AG04449 (cell line): ENCODE data around the gene CUL1.

ENCODE experiments used
- CTCF ChIA-PET: fragments of 350-600 bp; formaldehyde crosslinking; extraction: SDS; loops from one replicate; lab custom pipeline; 2021; ENCODE audit warnings: antibody characterized with exemption; lab: Yijun Ruan, JAX
- POLR2A ChIA-PET: fragments of 400-600, 350-600 bp; formaldehyde crosslinking; extraction: SDS; loops from one replicate; lab custom pipeline; 2020; ENCODE audit warnings: antibody characterized with exemption, inconsistent platforms; lab: Yijun Ruan, JAX
- DNase-seq: peaks from one replicate; pipeline ENCODE4 v3.0.0-alpha.2; 2010; ENCODE audit warnings: low read depth, low spot score
- H3K4me3 ChIP-seq: 2 replicates; pipeline ENCODE4 v1.5.1; 2011; ENCODE audit warnings: low read depth, mild to moderate bottlenecking, control low read depth, low read length
- TF ChIP-seq, protein P1 (sequence below): IDR thresholded peaks from one replicate; pipeline ENCODE4 v1.5.1; 2011; ENCODE audit warnings: mild to moderate bottlenecking, moderate library complexity, low read length, control low read depth, inconsistent platforms; ENCODE audit not compliant: insufficient read depth; ENCODE audit errors: missing control alignments

Gene CUL1

GRCh38 chr7:148803094-148803493 lies 104.4 kb downstream of the CUL1 start:
- ChIA-PET POLR2A (interaction anchor here (1.0 kb wide), 1 partner anchor 17 kb away, joined by 3 read pairs; no protein-coding TSS in a partner anchor), CTCF (no interaction called here)
- TF ChIP-seq, protein P1, sequence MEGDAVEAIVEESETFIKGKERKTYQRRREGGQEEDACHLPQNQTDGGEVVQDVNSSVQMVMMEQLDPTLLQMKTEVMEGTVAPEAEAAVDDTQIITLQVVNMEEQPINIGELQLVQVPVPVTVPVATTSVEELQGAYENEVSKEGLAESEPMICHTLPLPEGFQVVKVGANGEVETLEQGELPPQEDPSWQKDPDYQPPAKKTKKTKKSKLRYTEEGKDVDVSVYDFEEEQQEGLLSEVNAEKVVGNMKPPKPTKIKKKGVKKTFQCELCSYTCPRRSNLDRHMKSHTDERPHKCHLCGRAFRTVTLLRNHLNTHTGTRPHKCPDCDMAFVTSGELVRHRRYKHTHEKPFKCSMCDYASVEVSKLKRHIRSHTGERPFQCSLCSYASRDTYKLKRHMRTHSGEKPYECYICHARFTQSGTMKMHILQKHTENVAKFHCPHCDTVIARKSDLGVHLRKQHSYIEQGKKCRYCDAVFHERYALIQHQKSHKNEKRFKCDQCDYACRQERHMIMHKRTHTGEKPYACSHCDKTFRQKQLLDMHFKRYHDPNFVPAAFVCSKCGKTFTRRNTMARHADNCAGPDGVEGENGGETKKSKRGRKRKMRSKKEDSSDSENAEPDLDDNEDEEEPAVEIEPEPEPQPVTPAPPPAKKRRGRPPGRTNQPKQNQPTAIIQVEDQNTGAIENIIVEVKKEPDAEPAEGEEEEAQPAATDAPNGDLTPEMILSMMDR: no peak
- no peak overlapping the region for H3K4me3 ChIP-seq
- DNase-seq: no peak

- TF ChIP-seq, protein P1: no peak
- H3K4me3 ChIP-seq: no peak overlapping the region
- no peak for DNase-seq
- POLR2A ChIA-PET: no interaction called here
- CTCF ChIA-PET: no interaction called here
Observed at GRCh38 chr7:148804343-148805235, 105.9 kb downstream of the CUL1 start.

DNA sequence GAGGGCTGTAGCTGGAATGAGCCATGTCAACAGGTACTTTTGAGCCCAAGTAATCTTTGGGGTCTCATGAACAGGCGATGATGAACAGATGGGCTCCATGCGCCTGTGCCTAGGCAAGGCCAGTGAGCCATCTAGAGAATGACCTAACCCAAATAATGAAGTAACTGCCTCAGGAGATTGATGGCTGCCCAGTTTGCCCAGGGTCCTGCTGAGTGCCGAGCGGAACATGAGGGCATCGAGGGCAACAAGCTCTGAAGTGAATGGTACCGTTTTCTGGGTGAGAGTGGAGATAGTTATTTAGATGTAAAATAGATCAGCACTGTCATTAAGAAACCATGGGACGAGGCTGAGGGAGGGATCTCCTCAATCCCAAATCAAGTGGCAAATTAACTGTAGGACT lies 107.5 kb downstream of the CUL1 start:
- CTCF ChIA-PET: interaction anchor here (0.8 to 1.1 kb wide), 3 partner anchors 10 to 50 kb away, joined by 3 read pairs; no protein-coding TSS in a partner anchor
- TF ChIP-seq, protein P1: no peak
- no peak overlapping the region for H3K4me3 ChIP-seq
- POLR2A ChIA-PET: no interaction called here
- DNase-seq: no peak

- ChIA-PET POLR2A (no interaction called here), CTCF (no interaction called here)
- no peak for DNase-seq
- H3K4me3 ChIP-seq: no peak overlapping the region
- TF ChIP-seq, protein P1: no peak
Observed at GRCh38 chr7:148807436-148807835, 108.7 kb downstream of the CUL1 start.

GRCh38 chr7:148809856-148810255 lies 111.2 kb downstream of the CUL1 start:
- no peak for DNase-seq
- H3K4me3 ChIP-seq: no peak overlapping the region
- ChIA-PET CTCF (interaction anchor here (1.0 kb wide), 1 partner anchor 11 kb away, joined by 3 read pairs; no protein-coding TSS in a partner anchor), POLR2A (no interaction called here)
- TF ChIP-seq, protein P1: no peak

DNA sequence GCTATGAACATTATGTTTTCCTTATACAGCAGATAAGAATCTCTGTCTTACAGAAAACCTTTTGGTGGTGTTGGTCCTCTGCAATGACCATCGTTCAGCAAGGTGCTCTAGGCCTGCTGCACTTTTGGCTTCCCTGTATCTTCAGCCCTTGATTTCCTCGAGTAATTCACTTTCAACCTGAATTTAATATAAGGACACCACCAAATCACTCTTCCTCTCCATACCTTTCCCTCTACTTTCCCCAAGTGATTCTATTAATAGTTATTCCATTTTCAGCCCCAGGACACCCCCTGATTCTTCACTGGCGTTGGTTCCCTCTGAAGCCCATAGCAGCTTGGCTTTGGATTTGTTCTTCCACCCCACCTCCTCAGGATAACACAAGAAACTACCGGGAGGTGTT lies 113.2 kb downstream of the CUL1 start:
- ChIA-PET CTCF (interaction anchor here (1.2 kb wide), 1 partner anchor 9 kb away, joined by 3 read pairs; no protein-coding TSS in a partner anchor), POLR2A (no interaction called here)
- TF ChIP-seq, protein P1: no peak
- no peak overlapping the region for H3K4me3 ChIP-seq
- DNase-seq: no peak
